ENCODE results near the gene GLT8D1.
"Not testable (repeated sequence)": the region's sequence is repeated elsewhere in the genome, so short reads cannot be mapped to it uniquely, and the experiment has no call there.

GLT8D1 gene

GRCh38 chr3:52679811-52680210, 25.8 kb downstream of the GLT8D1 start:
- no peak for DNase-seq (ENCODE audit: low read depth)

GRCh38 chr3:52679199-52679538, 26.4 kb downstream of the GLT8D1 start:
- no peak for DNase-seq (ENCODE audit: low read depth)

- no peak for DNase-seq (ENCODE audit: low read depth)
Measured at GRCh38 chr3:52678265-52679198, 27.1 kb downstream of the GLT8D1 start.

- not testable (repeated sequence) for DNase-seq (ENCODE audit: low read depth)
Measured at GRCh38 chr3:52676201-52676600, 29.4 kb downstream of the GLT8D1 start.

GRCh38 chr3:52671676-52672075, 33.9 kb downstream of the GLT8D1 start:
- no peak for DNase-seq (ENCODE audit: low read depth)

- no peak for DNase-seq (ENCODE audit: low read depth)
Measured at GRCh38 chr3:52670621-52671521, 34.7 kb downstream of the GLT8D1 start.

GRCh38 chr3:52663098-52663497, 42.5 kb downstream of the GLT8D1 start:
- no peak for DNase-seq (ENCODE audit: low read depth)

- no peak for DNase-seq (ENCODE audit: low read depth)
Measured at GRCh38 chr3:52660046-52660445, 45.5 kb downstream of the GLT8D1 start.

- no peak for DNase-seq (ENCODE audit: low read depth)
Measured at GRCh38 chr3:52655895-52656294, 49.7 kb downstream of the GLT8D1 start.

- no peak for DNase-seq (ENCODE audit: low read depth)
Measured at GRCh38 chr3:52651592-52651991, 54.0 kb downstream of the GLT8D1 start.

GRCh38 chr3:52650439-52650838, 55.2 kb downstream of the GLT8D1 start:
- no peak for DNase-seq (ENCODE audit: low read depth)

GRCh38 chr3:52649461-52650210, 56.0 kb downstream of the GLT8D1 start:
- no peak for DNase-seq (ENCODE audit: low read depth)

GRCh38 chr3:52645549-52645948, 60.0 kb downstream of the GLT8D1 start:
- no peak for DNase-seq (ENCODE audit: low read depth)

All from stimulated activated CD8-positive, alpha-beta memory T cell treated with anti-CD3 and anti-CD28 coated beads, Interleukin-15, amount 100 ng/mL, for 1 hour (primary cell).